GM19035 (cell line): ENCODE measurements around the gene MAML2.
"Not testable (repeated sequence)": the region's sequence is repeated elsewhere in the genome, so short reads cannot be mapped to it uniquely, and the experiment has no call there.

Experiments
- ATAC-seq: cut with Tn5 transposase; IDR thresholded peaks from one replicate; pipeline ENCODE4 v1.9.1; 2021; ENCODE audit not compliant: unreplicated experiment

Gene MAML2

DNA sequence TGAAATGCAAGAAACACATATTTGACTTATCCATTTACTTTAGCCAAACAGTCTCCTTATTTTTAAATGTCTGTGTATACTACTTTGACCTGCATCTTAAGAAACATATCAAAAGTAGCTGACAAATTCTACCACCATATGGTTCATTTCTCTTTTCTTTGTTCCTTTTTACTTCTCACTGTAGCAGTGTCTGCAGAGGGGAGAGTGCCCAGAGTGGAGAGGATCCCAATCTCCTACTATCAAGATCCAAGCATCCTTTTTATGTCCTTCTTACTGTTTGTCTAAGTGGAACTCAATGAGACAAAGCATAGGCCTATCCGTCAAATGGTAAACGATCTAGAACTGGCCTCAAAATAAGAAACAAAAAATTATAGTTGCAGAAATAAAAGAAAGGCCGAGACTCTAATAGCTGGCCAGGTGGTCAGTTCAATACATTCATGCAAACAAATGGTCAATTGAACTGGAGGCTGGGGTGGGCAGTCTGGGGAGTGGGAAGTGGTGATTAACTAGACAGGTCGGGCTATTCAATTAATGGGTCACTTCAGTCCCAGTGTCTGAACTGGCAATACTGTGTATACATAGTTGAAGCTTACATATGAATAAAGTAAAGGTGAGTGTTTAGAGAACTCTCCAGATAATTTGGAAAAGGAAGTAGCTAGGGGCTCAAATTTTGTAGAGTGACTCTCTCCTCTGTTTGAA is 149.1 kb downstream of the MAML2 start:
- no peak for ATAC-seq

DNA sequence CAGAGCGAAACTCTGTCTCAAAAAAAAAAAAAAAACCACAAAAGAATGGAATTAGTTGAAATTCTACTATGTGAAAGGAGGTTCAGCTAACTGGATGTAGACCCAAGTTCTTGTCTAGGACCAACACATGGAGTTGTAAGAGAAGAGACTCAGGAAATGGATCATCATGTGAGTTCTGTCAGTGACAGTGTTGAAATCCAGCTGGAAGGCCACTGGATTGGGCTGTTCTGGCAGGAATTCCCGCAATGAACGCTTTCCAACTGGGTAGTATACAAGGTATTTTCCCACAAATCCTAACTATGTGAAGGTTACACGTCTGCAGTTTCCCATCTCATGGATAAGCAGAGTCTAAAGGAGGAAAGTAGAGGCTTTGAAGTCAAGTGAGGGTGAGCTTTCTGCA is 151.2 kb downstream of the MAML2 start:
- no peak for ATAC-seq

DNA sequence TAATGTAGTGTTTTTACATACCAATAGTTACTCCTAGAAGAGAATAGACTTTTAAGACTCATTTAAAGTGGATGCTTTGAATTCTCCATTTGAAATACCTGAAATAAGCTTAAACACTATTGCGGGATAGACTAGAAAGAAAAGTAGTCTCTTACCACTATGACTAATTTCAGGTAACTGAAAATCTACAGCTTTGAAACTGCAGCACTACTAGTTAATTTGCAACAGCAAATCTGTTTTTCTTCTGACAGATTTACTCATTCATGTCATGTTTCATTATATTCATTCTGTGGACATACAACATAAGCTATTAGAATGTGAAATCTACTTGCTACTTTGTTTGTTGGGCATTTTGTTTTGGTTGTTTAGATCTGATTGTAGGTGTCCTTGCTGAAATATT is 153.6 kb downstream of the MAML2 start:
- peak; percentile 39 for ATAC-seq

DNA sequence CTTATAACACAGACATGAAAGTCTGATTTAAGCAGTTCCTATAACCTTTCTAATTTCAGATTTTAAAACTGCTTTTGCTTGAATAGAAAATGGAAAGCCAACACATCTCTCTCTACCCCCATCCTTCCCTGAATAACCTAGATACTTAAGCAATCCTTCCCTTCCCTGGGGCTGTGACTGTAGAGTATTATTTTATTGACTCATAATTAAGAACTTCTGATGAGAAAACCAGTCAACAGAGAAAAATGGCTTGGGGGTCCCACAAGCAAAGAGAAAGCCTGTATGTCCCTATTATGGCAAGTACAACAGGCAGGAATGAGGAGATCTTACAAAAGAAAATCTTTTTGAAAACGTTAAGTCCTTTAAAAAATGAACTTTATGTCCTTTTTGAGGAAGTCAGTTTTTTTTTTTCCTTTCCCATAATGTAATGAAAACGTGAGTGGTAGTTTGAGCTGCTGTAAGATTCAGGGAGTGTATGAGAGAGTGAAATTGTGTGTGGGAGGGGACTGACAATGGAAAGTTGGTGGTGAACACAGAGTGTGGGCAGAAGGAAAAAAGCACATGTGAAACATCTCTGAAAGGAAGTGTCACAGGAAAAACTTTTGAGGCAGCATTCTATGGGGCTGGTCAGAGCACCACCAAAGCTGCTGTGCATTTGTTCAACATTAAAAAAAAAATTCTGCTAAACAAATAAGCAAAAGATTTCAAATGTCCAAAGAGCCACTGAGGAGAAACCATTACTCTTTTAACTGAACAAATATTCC is 154.6 kb downstream of the MAML2 start:
- peak; percentile 42 for ATAC-seq

DNA sequence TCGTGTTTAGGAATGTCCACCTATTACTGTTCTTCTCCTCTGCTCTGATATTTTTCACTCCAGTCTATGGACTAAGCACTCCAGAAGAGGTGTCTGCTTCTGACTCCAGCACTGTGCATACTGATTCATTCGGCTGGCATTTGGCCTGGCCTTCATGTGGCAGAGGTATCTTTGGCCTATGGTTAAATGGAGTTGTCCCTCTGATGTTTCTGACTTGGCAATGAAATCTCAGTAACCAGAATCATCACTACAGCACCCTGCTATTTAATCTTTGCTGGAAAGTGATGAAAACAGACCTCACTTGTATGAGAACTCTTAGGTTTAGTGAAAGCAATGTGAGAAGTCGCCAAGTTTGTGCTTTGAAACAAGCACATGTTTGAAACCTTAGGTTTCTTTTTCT is 155.2 kb downstream of the MAML2 start:
- ATAC-seq, result no peak

DNA sequence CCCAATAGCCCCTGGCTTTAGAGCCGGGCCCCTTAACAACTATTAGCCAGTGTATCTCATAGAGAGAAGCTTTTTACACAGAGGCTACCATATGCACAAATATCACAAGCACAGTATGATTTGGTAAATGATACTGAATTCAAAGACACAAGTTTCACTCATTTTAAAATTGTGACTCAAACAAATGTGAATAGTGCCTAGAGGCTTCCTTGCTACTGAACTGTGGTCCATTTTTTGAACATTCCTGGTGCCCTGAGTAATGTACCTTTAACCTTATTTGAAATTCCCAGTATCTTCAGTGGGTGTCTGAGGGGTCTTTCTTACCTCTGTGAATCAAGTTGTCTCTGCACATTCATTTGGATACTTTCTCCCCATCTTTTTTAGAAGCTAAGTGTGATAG is 156.2 kb downstream of the MAML2 start:
- ATAC-seq, result no peak

DNA sequence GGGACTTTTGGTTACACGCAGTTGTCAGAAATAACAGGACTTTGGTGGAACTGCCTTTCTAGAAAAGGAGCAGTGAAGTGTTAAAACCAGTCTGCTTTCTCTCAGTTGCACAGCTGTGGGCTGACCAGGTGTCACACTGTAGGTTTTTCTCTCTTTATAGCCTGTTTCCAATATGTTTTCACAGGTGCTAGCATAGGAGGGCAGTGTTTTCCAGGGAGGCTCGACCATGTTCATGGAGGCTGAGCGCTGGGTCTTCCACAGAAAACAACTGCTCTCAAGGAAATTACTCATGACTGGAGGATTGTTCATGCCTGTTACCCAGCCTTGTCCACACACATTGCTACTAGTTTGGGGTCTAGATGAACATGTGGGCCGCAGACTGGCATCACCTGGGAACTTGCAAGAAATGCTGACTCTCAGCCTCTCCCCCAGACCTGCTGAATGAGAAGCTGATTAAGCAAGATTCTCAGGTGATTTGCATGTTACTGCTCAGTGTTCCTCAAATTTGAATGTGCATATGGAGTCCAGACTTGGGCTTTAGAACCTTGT is 157.7 kb downstream of the MAML2 start:
- ATAC-seq, result peak; percentile 66

DNA sequence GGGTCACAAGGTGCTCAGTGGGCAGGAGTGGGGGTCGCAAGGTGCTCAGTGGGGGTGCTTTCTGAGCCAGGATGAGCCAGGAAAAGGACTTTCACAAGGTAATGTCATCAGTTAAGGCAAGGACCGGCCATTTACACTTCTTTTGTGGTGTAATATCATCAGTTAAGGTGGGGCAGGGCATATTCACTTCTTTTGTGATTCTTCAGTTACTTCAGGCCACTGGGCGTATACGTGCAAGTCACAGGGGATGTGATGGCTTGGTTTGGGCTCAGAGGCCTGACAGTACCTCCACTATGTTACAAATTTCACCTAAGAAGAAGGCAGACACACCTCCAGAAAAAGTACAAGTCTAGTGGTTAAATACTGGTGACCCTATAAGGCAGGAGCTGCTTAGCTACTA is 162.1 kb downstream of the MAML2 start:
- ATAC-seq, result not testable (repeated sequence)

DNA sequence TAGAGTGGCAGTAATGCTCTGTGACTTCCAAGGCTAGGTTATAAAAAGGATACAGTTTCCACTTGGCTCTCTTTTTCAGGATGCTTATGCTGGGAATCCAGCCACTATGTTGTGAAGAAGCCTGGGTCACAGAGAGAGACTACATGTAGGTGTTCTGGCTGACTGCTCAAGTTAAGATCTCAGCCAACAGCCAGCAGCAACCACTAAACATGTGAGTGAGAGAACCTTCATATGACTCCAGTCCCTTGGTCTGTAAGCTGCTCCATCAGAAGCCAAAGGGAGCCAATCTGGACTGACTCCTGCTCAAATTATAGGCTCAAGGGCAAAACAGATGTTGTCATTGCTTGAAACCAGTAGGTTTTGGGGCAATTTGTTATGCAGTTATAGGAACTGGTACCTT is 162.7 kb downstream of the MAML2 start:
- ATAC-seq, result no peak

DNA sequence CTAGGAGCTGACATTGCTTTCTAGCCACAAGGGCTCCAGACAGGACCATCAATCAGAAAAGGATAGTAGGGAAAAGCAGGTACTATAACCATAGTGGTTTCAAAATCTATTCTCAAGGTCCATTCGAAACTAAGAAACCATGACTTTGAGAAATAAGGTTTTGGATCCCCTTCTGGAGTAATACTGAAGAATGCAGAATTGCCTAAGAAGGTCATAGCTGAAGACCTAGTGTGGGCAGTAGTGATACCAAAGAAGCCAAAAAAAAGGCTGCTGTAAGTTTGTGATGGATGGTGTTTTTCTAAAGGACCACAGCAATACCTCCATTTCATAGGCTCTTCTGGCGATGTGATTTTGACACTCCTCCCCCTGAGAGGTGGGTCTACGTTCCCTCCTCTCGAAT is 163.1 kb downstream of the MAML2 start:
- ATAC-seq, result no peak

DNA sequence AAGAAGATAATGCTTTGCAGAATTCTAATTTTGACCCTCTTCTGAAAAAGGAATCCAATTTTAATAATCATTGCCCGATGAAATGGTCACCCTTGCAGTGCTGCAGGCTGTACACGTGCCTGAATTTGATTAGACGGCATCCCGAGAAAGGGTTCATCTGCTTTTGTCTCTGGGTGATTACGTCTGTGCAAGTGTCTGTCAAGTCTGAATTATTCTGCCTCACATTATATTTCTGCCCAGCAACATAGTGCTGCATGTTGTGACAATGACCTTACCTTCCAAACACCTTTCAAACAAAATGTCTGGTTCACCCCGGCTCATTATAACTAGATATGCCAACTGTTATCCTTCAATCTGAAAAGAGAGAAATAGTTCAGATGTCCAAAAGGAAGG is 164.1 kb downstream of the MAML2 start:
- no peak for ATAC-seq

DNA sequence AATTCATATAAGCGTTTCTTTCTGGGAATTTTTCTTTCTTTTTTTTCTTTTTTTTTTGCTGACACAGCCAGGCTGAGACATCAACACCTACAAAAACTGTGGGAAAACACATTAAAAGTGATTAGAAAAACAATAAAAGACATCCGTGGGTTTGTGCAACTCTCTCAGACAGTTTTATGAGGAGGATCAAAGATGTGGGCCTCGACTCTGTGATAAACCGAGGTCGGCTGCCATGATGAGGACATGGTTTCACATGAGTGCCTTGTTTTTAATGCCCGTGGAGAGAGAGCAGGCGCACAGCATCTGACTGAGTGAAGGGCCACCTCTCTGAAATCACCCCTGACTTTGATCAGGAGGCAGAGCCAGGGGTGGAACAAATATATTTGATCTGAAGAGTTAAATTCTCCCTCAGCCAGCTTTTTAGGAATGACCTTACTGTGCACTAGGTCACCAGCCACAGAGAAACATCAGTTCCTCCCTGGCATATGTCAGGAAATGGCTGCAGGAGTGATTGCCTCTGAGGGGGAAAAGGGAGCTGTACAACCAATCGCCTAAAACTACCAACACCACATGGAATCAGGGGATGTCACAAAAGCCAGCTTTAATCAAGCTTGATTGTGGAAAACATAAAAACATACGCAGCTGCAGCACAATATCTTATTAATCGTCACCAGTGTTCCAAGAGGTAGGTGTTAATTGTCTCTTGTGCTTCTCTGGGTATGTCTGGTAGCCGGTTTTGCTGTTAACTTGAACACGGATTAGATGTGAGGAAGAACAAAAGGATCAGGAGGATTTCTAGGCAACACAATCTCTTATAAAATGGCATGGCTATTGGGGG is 164.7 kb downstream of the MAML2 start:
- no peak for ATAC-seq

DNA sequence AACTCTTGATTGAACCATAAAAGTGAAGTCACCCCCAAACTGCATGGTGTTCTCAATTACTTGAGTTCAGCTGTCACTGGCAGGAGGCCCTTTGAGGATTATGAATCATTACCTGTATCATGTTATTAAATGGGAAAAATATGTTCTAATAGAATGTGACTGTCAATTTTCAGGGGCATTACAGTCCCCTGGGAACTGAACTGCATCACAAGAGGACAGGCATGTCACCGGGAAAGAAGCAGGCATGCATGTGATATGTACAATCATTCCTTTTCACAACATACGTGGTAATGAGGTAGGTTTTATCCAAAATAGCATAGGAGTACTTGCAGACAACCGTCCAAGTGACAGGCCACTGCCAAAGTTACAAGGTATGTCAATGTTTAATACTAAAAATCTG is 165.8 kb downstream of the MAML2 start:
- ATAC-seq, result no peak

DNA sequence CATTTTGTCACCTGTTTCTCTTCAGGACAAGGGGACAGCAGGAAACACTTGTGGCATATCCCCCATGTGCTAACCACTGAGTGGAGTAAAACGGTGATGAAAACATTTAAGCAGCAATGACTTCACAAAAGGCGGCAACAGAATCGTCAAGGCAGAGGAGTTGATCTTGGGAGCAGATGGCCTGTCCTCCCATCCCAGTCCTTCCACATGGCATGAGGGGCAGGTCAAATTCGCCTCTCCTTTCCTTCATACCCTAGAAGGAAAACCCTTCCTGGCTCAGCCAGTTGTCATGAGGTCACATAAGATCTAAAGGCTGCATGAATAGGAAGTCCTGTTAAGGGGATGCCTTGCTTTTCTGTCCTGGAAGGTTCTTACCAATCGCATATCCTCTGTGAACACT is 169.1 kb downstream of the MAML2 start:
- no peak for ATAC-seq

DNA sequence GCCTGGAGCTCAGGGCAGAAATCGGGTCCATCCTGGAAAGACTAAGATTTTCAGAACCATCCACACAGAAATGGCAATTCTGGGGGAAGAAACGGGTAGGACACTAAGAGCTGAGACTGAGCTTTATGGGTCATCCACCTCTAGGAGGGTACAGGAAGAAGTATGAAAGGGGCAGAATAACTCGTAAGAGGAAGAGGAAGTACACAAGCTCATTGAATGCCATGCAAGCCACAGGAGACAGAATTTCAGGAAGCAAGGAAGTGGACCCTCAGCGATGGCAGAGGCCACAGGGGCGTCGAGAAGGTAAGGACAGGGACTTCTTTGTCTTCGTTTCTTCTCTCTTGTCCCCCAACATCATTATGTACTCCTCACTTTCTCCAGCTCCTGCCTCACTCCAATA is 169.6 kb downstream of the MAML2 start:
- ATAC-seq, result no peak

DNA sequence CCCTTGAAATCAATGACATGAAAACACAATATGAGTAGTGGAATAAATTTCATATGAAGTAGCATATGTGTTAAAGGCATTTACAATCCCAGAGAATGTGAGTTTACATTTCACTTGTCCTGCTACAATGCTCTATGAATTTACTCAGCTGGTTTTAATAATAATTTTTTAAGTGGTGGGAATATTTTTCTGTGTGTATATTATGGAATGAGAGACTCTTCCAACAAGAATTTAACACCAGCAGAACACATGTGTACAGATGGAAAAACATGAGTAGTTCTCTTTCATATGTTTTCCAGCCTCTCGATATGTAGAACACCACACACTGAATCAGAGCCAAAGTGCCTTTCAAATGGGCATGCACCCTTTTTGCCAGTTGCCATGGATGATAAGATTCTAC is 170.4 kb downstream of the MAML2 start:
- no peak for ATAC-seq

DNA sequence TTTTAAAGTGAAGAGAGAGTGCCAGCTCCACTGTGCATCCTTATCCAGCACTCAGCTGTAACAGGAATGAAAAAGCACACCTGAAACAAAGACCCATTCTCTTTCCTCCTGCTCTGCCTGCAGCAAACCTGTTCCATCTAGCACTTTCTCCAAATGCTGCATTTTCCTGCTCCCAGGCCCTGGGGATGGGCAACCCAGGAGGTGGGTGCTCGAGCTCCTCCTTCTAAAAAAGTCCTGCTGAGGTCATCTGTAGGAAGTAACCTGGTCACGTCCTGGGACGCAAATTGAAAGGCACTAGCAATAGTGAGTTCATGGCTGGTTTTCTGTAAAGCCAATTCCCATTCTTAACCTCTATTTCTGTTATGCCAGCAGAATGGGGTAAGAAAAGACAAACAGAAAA is 173.7 kb downstream of the MAML2 start:
- no peak for ATAC-seq

DNA sequence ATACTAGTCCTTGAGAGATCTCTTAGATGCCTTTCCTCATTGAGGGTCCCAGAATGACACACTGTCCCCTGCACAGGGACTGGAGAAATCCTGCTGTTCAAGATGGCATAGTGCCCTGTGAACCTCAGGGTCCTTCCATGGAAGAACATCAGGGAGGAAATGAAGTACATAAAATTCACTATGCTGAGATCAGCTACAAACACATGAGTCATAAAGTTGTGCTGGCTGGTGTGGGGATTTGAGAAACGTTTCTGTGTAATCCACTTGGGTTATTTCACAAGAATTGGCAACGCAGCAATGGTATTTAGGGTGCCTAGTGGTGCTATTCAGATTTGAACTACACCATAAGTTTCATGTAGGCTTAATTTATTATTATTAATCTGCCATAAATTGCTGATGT is 174.4 kb downstream of the MAML2 start:
- ATAC-seq, result no peak

DNA sequence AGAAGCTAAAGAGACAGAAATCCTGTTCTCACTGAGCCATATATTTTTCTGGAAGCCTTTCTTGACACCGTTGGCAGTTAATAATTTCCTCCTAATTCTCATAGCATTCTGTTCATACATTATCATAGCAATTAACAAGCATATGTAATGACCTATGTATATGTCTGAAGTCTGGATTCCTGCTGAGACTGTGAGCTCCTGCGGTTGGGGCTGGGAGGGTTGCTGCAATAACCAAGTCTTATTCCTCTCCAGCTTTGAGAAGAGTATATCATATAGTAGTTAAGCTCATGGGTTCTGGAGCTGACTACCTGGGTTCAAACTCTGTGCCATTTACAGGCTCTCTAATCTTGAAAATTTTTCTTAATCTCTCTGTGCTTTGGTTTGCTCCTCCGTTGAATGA is 175.2 kb downstream of the MAML2 start:
- ATAC-seq, result no peak

DNA sequence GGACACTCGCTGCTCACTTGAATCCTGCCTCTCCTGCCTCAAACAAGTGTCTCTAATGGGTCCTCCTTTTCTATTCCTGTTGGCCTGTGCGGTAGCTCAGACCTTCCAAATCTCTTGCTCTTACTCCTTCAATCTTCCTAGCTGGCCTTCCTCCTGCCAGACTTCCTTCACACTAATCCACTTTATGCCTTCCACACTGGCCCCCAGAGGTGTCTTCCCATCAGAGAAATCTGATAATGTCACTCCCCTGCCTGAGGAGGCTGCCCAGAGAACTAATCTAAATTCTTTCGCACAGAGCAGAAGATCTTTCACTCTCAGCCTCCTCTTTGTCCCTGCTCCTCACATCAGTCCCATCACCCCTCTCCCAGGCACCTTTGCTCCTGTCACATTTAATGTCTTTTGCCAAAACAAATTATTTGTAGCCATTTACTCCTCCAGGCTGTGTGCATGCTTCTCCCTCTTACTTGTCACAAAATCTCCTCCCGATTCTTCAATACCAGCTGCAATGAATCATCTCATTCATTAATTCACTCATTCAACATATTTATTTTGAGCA is 175.7 kb downstream of the MAML2 start:
- ATAC-seq, result no peak

DNA sequence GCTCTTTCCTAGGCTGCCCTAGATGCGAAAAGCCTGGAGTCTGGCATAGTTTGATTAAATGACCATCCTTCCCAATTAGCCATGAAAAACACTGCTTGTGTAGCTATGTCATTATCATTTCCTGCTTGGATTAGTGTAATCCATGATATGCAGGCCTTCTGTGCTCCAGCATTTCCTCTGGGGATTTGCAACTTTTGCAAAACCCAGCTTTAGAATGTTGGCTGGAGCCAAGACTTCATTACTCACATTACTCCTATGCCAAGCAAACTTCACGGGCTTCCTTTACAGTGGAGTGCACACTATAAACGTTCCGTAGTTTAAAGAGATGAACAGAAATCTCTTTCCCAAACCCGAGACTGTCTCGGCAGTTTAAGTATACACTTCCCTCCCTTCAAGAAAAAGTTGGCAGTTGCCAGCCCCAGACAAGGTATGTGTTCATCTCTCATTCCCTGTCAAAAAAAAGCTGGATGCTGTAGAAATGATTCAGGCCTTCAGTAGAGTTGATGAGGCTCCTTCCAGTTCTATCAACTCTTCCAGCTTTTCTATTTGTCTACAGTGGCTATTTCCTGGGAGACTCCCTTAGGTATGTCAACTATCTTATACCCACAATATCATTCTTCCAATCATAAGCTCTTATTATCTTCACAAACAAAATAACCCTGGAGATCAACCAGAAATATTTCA is 180.0 kb downstream of the MAML2 start:
- ATAC-seq, result no peak
